HL-60 (cell line): Measurements from ENCODE around the gene CMIP.

Source experiments
- POLR2AphosphoS5 ChIP-seq: IDR thresholded peaks from 2 replicates; pipeline ENCODE4 v1.6.1; 2012; ENCODE audit warnings: low read depth
- TF ChIP-seq, protein P1 (sequence below): IDR thresholded peaks from one replicate; pipeline ENCODE4 v1.5.1; 2011; ENCODE audit warnings: low read length, control low read depth, inconsistent platforms; ENCODE audit not compliant: insufficient read depth

DNA sequence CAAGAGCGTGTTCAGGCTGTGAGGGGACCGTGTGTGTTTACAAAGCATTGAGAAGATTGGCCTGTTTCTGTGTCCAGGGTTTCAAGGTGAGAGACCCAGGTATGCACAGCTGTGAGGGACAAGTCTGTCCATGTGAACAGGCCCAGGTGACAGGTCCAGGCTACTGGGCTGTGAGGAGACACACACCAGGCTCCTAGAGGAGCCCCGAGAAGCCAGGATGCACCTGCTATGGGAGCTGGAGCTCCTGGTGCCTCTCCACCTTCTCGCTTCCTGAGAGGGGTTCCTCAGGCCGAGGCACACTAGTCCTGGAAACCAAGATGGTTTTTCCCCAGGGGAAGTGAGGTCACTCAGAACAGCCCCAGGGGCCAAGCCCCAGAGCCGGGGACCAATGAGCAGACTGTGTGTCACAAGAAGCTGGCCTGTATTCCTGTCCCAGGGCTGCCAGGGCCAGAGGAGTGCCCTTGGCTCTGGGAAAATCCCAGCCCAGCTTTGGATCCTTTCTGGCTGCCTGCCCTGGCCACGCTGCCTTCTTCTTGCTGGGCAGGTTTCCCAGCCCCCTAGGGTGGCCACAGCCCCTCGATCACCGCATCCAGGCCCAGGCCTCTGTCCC, 181.0 kb downstream of the CMIP start:
- TF ChIP-seq, protein P1, sequence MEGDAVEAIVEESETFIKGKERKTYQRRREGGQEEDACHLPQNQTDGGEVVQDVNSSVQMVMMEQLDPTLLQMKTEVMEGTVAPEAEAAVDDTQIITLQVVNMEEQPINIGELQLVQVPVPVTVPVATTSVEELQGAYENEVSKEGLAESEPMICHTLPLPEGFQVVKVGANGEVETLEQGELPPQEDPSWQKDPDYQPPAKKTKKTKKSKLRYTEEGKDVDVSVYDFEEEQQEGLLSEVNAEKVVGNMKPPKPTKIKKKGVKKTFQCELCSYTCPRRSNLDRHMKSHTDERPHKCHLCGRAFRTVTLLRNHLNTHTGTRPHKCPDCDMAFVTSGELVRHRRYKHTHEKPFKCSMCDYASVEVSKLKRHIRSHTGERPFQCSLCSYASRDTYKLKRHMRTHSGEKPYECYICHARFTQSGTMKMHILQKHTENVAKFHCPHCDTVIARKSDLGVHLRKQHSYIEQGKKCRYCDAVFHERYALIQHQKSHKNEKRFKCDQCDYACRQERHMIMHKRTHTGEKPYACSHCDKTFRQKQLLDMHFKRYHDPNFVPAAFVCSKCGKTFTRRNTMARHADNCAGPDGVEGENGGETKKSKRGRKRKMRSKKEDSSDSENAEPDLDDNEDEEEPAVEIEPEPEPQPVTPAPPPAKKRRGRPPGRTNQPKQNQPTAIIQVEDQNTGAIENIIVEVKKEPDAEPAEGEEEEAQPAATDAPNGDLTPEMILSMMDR: no peak
- TF ChIP-seq POLR2AphosphoS5: no peak
